PC-3 (cell line): ENCODE data around the gene ARMCX4. TPM values are rescaled to one million over a fixed set of nuclear protein-coding genes. Genes with fewer than 3 reads are reported as not detected.

ENCODE experiments used
- ATAC-seq: fragments of 200-7000 bp; cut with Tn5 transposase; 2 replicates; pipeline ENCODE4 v1.9.1; 2020; ENCODE audit warnings: mild to moderate bottlenecking, moderate library complexity
- BruUV-seq: library from RNA; stranded (reverse); fragments of 400-500 nt; replicated peaks from 2 replicates; lab custom pipeline; 2021; lab: Mats Ljungman, UMichigan
- CTCF ChIA-PET: fragments of 300-600 bp; sonication (Branson Sonifier 250); formaldehyde crosslinking; loops from one replicate; lab custom pipeline; 2022; ENCODE audit warnings: antibody characterized with exemption; lab: Charles Lee
- POLR2A ChIA-PET: fragments of 300-600 bp; sonication (Branson Sonifier 250); formaldehyde crosslinking; loops from one replicate; lab custom pipeline; 2022; ENCODE audit warnings: antibody characterized with exemption; ENCODE audit not compliant: unreplicated experiment; lab: Charles Lee
- DNase-seq: peaks from one replicate; pipeline ENCODE4 v3.0.0-alpha.2; 2015
- H2AFZ ChIP-seq: fragments of 300-600 bp; sonication (generic); 2 replicates; pipeline ENCODE4 v1.6.0; 2016; ENCODE audit warnings: antibody characterized with exemption, low read length
- H3F3A ChIP-seq: fragments of 300-600 bp; sonication (generic); one replicate; pipeline ENCODE4 v1.6.0; 2017; ENCODE audit warnings: antibody characterized with exemption, low read length, control low read depth, mild to moderate bottlenecking; ENCODE audit not compliant: unreplicated experiment
- H3K27ac ChIP-seq: fragments of 300-600 bp; sonication (generic); 2 replicates; pipeline ENCODE4 v1.5.1; 2016; ENCODE audit warnings: mild to moderate bottlenecking, low read length
- H3K27me3 ChIP-seq: fragments of 300-600 bp; sonication (generic); 2 replicates; pipeline ENCODE4 v1.6.1; 2016; ENCODE audit warnings: low read length, mixed read lengths
- H3K36me3 ChIP-seq: fragments of 300-600 bp; sonication (generic); 2 replicates; pipeline ENCODE4 v1.6.1; 2016; ENCODE audit warnings: low read depth, mixed run types, low read length, mixed read lengths
- H3K4me1 ChIP-seq: fragments of 300-600 bp; sonication (generic); 2 replicates; pipeline ENCODE4 v1.5.1; 2016; ENCODE audit warnings: low read length; ENCODE audit not compliant: insufficient read depth
- H3K4me2 ChIP-seq: fragments of 300-600 bp; sonication (generic); 2 replicates; pipeline ENCODE4 v1.6.0; 2016; ENCODE audit warnings: low read length
- H3K4me3 ChIP-seq: fragments of 300-600 bp; sonication (generic); 2 replicates; pipeline ENCODE4 v1.5.1; 2016; ENCODE audit warnings: mild to moderate bottlenecking, low read length, mixed read lengths
- H3K79me2 ChIP-seq: fragments of 300-600 bp; sonication (generic); 2 replicates; pipeline ENCODE4 v1.6.1; 2017; ENCODE audit warnings: low read length, mixed read lengths
- H3K9ac ChIP-seq: fragments of 300-600 bp; sonication (generic); 2 replicates; pipeline ENCODE4 v1.6.0; 2016; ENCODE audit warnings: mild to moderate bottlenecking, low read length
- H3K9me2 ChIP-seq: fragments of 300-600 bp; sonication (generic); replicated peaks from 2 replicates; pipeline ENCODE4 v1.6.1; 2016; ENCODE audit warnings: mixed run types, low read length, mixed read lengths
- H3K9me3 ChIP-seq: fragments of 300-600 bp; sonication (generic); 2 replicates; pipeline ENCODE4 v1.6.1; 2016; ENCODE audit warnings: low read length, mixed read lengths
- H4K20me1 ChIP-seq: fragments of 300-600 bp; sonication (generic); 2 replicates; pipeline ENCODE4 v1.6.1; 2016; ENCODE audit warnings: low read length, mixed read lengths
- EZH2 ChIP-seq: fragments of 300-600 bp; sonication (generic); IDR thresholded peaks from one replicate; pipeline ENCODE4 v1.6.1; 2017; ENCODE audit warnings: antibody characterized with exemption, mild to moderate bottlenecking, low read length; ENCODE audit not compliant: unreplicated experiment
- EZH2phosphoT487 ChIP-seq: fragments of 300-600 bp; sonication (generic); IDR thresholded peaks from 2 replicates; pipeline ENCODE4 v1.6.1; 2018; ENCODE audit warnings: mild to moderate bottlenecking, antibody characterized with exemption, low read length, borderline replicate concordance
- intact Hi-C: fragments of 100-400 bp; cut with micrococcal nuclease; formaldehyde crosslinking; loops from 2 replicates; pipeline ENCODE4 v1.9.0; 2023
- total RNA-seq: library from RNA; depleted of rRNA; stranded (reverse); fragments of >200 nt; gene quantifications from 2 replicates; pipeline ENCODE4 v1.2.3, GENCODE V29; 2014
- TF ChIP-seq, protein P1 (sequence below): fragments of 300-600 bp; sonication (generic); conservative IDR thresholded peaks from 2 replicates; pipeline ENCODE4 v1.5.1; 2017; ENCODE audit warnings: antibody characterized with exemption, low read depth, mild to moderate bottlenecking, low read length

Gene ARMCX4
- total RNA-seq, 1 experiment from 2014 or later, result not detected

DNA sequence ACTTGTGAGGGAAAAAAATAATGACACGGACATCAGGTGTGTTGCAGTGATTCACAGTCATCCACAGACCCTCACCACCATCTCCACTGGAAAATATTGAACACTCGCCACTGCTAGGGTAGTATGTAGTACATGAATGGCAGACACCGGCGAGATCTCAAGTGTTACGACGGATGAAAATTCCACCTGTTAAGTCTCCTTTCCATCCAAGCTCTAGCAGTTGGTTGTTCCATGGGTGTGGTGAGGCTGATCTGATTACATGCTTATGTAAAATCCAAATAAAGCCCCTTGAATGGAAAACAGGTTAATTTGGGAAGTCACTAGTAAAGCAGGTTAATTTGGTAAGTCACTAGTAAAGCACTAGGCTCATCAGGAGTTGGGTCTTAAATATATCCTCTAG, 1.1 kb upstream of the ARMCX4 start:
- no peak overlapping the region for H3K27ac ChIP-seq
- H3K27me3 ChIP-seq, result peaks cover 23% of the 10 kb centered on the region
- H3F3A ChIP-seq, result no peaks in the 10 kb centered on the region
- ChIA-PET CTCF (no interaction called here), POLR2A (no interaction called here)
- DNase-seq, result no peak
- no peak overlapping the region for H3K4me2 ChIP-seq
- H3K4me3 ChIP-seq, result no peak overlapping the region
- H3K9me3 ChIP-seq, result no peaks in the 10 kb centered on the region
- intact Hi-C loops, result no loop called here
- BruUV-seq, result no TSS peak
- H3K79me2 ChIP-seq, result no peaks in the 10 kb centered on the region
- no peak overlapping the region for H2AFZ ChIP-seq
- H3K9ac ChIP-seq, result no peak overlapping the region
- ATAC-seq, result no peak
- TF ChIP-seq EZH2 (no peak), EZH2phosphoT487 (no peak)
- TF ChIP-seq, protein P1, sequence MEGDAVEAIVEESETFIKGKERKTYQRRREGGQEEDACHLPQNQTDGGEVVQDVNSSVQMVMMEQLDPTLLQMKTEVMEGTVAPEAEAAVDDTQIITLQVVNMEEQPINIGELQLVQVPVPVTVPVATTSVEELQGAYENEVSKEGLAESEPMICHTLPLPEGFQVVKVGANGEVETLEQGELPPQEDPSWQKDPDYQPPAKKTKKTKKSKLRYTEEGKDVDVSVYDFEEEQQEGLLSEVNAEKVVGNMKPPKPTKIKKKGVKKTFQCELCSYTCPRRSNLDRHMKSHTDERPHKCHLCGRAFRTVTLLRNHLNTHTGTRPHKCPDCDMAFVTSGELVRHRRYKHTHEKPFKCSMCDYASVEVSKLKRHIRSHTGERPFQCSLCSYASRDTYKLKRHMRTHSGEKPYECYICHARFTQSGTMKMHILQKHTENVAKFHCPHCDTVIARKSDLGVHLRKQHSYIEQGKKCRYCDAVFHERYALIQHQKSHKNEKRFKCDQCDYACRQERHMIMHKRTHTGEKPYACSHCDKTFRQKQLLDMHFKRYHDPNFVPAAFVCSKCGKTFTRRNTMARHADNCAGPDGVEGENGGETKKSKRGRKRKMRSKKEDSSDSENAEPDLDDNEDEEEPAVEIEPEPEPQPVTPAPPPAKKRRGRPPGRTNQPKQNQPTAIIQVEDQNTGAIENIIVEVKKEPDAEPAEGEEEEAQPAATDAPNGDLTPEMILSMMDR, result no peak
- no peaks in the 10 kb centered on the region for H3K36me3 ChIP-seq
- no peaks in the 10 kb centered on the region for H3K4me1 ChIP-seq
- H3K9me2 ChIP-seq, result no peaks in the 10 kb centered on the region
- H4K20me1 ChIP-seq, result no peaks in the 10 kb centered on the region

DNA sequence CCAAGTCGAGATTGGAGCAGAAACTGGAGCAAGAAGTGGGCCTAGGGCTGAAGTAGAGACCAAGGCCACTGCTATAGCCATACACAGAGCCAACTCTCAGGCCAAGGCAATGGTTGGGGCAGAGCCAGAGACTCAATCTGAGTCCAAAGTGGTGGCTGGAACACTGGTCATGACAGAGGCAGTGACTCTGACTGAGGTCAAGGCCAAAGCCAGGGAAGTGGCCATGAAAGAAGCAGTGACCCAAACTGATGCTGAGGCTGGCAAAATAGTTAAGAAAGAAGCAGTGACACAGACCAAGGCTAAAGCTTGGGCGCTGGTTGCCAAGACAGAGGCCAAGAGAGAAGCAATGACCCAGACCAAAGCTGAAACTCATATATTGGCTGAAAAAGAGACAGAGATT, 3.5 kb downstream of the ARMCX4 start:
- no peak overlapping the region for H3K27ac ChIP-seq
- no peaks in the 10 kb centered on the region for H3K4me1 ChIP-seq
- H3K27me3 ChIP-seq, result peaks cover 22% of the 10 kb centered on the region
- DNase-seq (no peak), ATAC-seq (no peak)
- H3K9me2 ChIP-seq, result no peaks in the 10 kb centered on the region
- H3K9me3 ChIP-seq, result no peaks in the 10 kb centered on the region
- no peaks in the 10 kb centered on the region for H3K79me2 ChIP-seq
- H4K20me1 ChIP-seq, result no peaks in the 10 kb centered on the region
- no peaks in the 10 kb centered on the region for H3F3A ChIP-seq
- no TSS peak for BruUV-seq
- no peak overlapping the region for H3K4me2 ChIP-seq
- ChIA-PET POLR2A (no interaction called here), CTCF (no interaction called here)
- TF ChIP-seq EZH2phosphoT487 (no peak), EZH2 (no peak)
- TF ChIP-seq, protein P1, result no peak
- H3K36me3 ChIP-seq, result no peaks in the 10 kb centered on the region
- no peak overlapping the region for H3K4me3 ChIP-seq
- no peak overlapping the region for H3K9ac ChIP-seq
- intact Hi-C loops, result no loop called here
- H2AFZ ChIP-seq, result no peak overlapping the region

DNA sequence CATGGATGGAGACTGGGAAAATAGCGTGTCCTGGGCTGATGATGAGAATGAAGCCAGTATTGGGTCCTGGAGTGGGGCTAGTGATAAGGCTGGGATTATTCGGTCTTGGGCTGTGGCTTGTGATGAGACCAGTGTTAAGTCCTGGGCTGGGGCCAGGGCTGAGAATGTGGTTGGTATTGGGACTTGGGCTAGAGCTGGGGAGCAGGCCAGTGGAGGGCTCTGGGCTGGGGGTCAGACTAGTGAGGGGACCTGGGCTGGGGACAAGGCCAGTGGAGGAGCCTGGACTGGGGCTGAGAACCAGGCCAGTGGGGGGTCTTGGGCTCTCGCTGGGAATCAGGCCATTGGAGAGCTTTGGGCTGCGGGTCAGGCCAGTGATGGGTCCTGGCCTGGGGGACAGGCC, 6.7 kb downstream of the ARMCX4 start:
- DNase-seq, result no peak
- H3F3A ChIP-seq, result no peaks in the 10 kb centered on the region
- TF ChIP-seq EZH2 (no peak), EZH2phosphoT487 (no peak)
- TF ChIP-seq, protein P1, result no peak
- no peaks in the 10 kb centered on the region for H3K27me3 ChIP-seq
- intact Hi-C loops, result no loop called here
- no peaks in the 10 kb centered on the region for H3K9me2 ChIP-seq
- CTCF ChIA-PET, result no interaction called here
- H3K79me2 ChIP-seq, result no peaks in the 10 kb centered on the region
- no TSS peak for BruUV-seq
- H4K20me1 ChIP-seq, result no peaks in the 10 kb centered on the region
- H3K36me3 ChIP-seq, result no peaks in the 10 kb centered on the region
- H3K4me3 ChIP-seq, result no peak overlapping the region
- no peak for ATAC-seq
- POLR2A ChIA-PET, result no interaction called here
- no peak overlapping the region for H3K27ac ChIP-seq
- H3K4me1 ChIP-seq, result no peaks in the 10 kb centered on the region
- no peak overlapping the region for H2AFZ ChIP-seq
- no peak overlapping the region for H3K4me2 ChIP-seq
- H3K9me3 ChIP-seq, result no peaks in the 10 kb centered on the region
- no peak overlapping the region for H3K9ac ChIP-seq
